NCI-H146 treated with DMSO at 0.1 percent for 48 hours (cell line): Measurements from ENCODE around the gene PLCD4.

Source experiments
- DNase-seq: peaks from one replicate; lab custom pipeline; 2025; ENCODE audit not compliant: unreplicated experiment; lab: John Stamatoyannopoulos, UW

PLCD4 gene

DNA sequence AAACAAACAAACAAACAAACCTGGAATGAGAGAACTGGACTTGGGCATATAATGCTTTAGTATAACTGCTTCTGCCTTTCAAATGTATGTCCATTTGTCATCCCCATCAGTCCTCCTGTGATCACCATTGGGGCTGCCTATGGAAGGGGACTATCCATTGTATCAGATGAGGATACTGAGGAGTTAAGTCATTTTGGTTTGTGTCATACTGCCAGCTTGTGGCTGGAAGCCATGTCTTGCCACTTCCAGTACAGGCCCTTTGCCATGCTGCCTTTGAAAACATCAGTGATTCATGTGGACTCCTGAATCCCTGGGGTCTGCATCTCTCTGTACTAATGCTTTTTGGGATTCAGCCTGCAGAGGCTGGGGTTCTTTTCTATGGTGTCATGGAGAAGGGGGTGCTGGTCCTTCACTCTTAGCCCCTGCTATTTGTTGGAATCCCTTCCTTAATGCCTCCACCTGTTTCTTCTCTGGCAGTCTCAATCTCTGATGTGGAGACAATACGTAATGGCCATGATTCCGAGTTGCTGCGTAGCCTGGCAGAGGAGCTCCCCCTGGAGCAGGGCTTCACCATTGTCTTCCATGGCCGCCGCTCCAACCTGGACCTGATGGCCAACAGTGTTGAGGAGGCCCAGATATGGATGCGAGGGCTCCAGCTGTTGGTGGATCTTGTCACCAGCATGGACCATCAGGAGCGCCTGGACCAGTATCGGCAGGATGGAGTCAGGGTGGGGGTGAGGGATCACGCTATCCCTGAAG is 10.6 kb downstream of the PLCD4 start:
- DNase-seq, result no peak

- DNase-seq, result no peak
Measured at GRCh38 chr2:218621007-218621406, 13.3 kb downstream of the PLCD4 start.

- no peak for DNase-seq
Measured at GRCh38 chr2:218622606-218623365, 15.1 kb downstream of the PLCD4 start.

- no peak for DNase-seq
Measured at GRCh38 chr2:218623366-218623705, 15.6 kb downstream of the PLCD4 start.

- no peak for DNase-seq
Measured at GRCh38 chr2:218626369-218626768, 18.7 kb downstream of the PLCD4 start.

DNA sequence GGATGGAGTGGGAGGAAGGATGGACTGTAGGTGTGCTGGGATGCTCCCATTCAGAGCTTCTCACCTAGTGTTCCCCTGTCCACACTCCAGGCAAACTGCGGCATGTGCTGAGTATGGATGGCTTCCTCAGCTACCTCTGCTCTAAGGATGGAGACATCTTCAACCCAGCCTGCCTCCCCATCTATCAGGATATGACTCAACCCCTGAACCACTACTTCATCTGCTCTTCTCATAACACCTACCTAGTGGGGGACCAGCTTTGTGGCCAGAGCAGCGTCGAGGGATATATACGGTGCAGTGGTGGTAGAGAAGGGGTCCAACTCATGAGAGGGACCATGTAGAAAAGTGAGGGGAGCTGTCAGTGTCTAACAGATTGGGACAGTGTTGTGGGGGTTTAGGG is 20.2 kb downstream of the PLCD4 start:
- DNase-seq, result no peak

- no peak for DNase-seq
Measured at GRCh38 chr2:218631837-218632236, 24.1 kb downstream of the PLCD4 start.

- DNase-seq, result no peak
Measured at GRCh38 chr2:218635719-218636118, 28.0 kb downstream of the PLCD4 start.

GRCh38 chr2:218638372-218638771 is 30.7 kb downstream of the PLCD4 start:
- no peak for DNase-seq

DNA sequence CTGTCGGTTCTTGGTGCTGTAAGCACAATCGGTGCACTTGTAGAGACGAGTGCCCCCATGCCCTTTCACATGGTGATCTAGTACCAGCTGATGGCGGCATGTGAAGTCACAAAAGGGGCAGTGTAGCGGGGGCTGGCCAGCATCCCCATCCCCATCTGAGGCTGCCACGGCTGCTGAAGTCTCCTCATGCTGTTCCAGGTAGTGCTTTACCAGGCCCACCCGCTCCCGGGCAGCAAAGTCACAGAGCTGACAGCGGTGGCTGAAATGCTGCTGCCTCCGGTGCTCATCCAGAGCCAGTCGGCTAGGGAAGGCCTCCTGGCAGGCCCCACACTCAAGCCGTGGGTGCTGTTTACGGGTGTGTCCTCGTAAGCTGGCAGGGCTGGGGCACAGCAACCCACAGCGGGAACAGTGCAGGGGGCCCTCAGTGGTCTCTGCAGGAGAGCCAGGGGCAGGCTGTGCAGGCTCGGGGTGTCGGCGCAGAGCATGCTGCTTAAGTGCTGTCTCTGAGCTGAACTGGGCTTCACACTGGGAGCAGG is 34.5 kb downstream of the PLCD4 start:
- DNase-seq, result no peak

- no peak for DNase-seq
Measured at GRCh38 chr2:218642786-218643185, 35.1 kb downstream of the PLCD4 start.

- no peak for DNase-seq
Measured at GRCh38 chr2:218643751-218644310, 36.1 kb downstream of the PLCD4 start.

GRCh38 chr2:218644721-218645120 is 37.0 kb downstream of the PLCD4 start:
- DNase-seq, result no peak

DNA sequence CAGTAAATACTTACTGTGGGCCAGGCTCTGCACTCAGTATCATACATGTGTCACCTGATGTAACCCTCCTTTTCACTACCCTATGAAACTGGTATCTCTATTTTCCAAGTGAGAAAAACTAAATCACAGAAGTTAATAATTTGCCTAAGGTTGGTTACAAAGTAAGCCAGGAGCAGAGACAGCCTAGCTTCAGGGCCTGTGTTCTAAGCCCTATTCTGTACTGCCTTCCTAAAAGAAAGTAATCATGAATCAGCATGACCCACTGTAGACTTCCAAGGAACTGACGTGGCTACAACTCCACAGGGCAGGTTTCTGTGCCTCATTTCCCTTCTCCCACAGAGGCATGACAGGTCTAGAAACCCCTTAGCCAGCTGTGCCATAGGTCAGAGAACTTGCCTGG is 37.4 kb downstream of the PLCD4 start:
- no peak for DNase-seq

DNA sequence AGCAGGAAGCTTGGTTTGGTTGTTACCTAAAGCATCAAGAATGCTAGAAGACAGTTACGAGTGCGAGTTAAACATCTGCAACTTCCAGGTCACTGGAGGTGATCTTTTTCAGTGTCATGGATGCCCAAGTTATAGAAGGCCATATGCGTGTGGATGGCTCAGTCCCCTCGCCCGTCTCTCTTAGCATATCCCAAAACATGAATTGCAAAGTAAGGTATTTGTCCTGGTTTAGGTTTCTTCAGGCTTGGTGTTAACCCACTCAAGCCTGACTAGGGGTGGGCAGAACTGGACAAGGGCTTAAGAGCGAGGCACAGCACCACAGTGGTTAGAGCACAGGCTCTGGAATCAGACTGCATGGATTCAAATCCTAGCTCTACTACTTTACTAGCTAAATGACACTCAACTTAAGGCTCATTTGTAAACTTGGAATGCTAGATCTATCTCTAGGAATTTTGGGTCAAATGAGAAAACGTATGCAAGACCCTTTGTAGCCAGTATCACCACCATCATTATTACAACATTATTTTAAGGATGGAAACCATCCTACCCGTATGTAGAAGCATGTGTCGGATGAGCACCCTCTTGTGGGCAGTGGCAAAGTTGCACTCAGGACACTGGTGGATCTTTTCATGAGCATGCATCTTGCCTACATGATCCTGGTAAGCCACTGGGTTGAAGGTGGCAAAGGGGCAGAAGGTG is 40.5 kb downstream of the PLCD4 start:
- DNase-seq, result no peak

GRCh38 chr2:218648787-218649100 is 41.0 kb downstream of the PLCD4 start:
- no peak for DNase-seq

GRCh38 chr2:218655751-218656150 is 48.1 kb downstream of the PLCD4 start:
- DNase-seq, result no peak

DNA sequence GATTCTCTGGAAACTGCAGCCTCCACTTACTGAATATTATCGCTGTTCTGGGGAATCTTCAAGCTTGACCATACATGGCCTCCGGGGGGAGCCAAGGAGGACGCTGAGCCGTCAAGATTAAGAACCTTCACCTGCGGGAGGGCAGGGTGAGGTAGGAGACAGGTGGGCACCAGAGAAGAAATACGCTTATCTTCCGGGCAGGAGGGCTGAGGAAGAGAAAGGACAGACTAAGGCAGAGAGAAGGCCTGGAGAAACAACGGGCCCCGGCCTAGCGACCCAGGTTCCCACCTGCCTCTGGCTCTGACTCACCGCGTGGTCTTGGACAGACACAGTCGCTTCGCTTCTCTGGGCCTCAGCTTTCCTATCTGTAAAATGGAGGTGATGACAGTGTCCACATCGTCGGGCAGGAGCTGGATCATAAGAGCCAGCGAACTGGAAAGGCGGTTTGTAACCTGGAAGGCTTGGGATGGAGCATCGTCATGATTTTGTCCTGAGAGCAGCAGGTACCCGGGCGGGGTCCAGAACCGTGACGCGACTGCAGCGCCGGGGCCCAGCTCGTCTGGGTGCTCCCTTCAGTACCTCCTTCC is 51.1 kb downstream of the PLCD4 start:
- peak; percentile 18 for DNase-seq

- peak; percentile 71 for DNase-seq
Measured at GRCh38 chr2:218659258-218659987, 51.7 kb downstream of the PLCD4 start, which contains the start of the genes BCS1L and ZNF142. BCS1L (plus strand) TSS chr2:218659683; CDS start chr2:218660988, 1,305 bp downstream. ZNF142 (minus strand) TSS chr2:218659623; CDS start chr2:218656429, 3,194 bp downstream.

DNA sequence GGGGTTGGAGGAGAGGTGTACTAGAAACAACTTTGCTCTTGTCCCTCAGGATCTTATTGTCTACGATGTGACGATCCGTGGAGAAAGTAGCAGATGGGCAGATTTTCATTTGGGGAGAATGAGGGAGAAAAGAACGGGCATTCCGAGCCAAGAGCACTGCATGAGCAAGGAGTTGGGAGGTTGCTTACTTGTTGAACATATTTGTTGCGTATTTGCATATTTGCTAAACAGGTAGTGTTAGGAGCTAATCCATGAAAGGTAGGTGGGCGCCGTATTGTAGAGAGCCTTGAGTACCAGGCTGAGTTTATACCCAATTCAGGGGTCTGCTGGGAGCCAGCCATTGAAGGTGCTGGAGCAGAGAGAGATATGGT is 52.3 kb downstream of the PLCD4 start:
- DNase-seq, result no peak
